NCI-H1694 (cell line): ENCODE measurements around the gene PDZK1IP1.

Experiments
- DNase-seq: peaks from one replicate; lab custom pipeline; 2025; lab: John Stamatoyannopoulos, UW

PDZK1IP1 gene

GRCh38 chr1:47137198-47137597 is 52.6 kb downstream of the PDZK1IP1 start, which contains the start of gene CYP4A22:
CYP4A22 (plus strand) TSS chr1:47137441; CDS start chr1:47137486, 45 bp downstream.
- DNase-seq, result no peak
